Adrenal gland (tissue), 5 donors: ENCODE data around the gene GDPD4.

ENCODE experiments used
- CTCF ChIP-seq, 6 experiments: fragments of 450-650 bp in 4 of 6; fragments of 200-600 bp in 2 of 6; sonication (generic) in 1 of 6; IDR thresholded peaks; 1 replicate in 5 of 6; 2 replicates in 1 of 6; pipeline versions ENCODE4 v1.5.1 to v1.8.0; 2016 to 2021; ENCODE audit warnings: antibody characterized with exemption in 6 of 6, mild to moderate bottlenecking in 2 of 6, moderate library complexity in 1 of 6
- POLR2A ChIP-seq, 2 donors: fragments of 450-650 bp; IDR thresholded peaks; one replicate each; pipeline ENCODE4 v1.6.1; 2017; ENCODE audit warnings: antibody characterized with exemption in 2 of 2, mild to moderate bottlenecking in 2 of 2, moderate library complexity in 1 of 2
- donor health status: DM: no; HTN: no; CAD: no.

DNA sequence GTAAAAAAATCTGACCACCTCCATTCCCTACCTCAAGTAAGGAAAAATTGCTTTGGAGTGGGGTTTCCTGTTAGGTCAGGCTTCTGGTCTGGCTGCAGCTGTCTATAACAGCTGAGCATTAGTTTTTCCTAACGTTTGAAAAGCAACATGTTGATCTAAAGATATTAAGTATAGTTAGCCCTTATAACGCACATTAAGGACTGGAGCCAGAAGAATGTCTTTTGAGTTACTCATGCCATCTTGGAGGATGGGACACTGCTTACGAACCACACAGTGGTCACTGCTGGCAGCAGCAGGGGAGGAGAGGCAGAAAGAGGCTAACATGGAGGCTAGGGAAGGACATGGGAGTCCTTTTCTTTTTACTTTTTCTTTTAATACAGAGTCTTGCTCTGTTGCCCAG is 44.1 kb upstream of the GDPD4 start:
- TF ChIP-seq POLR2A (IDR thresholded peaks at IDR 0.05) (no peak), CTCF (IDR thresholded peaks at IDR 0.05) (no peak)
